Prostate gland (tissue), 2 donors: Measurements from ENCODE around the gene JMY.

Source experiments
- CTCF ChIP-seq, 4 experiments: fragments of 200-600 bp in 2 of 4; fragments of 450-650 bp in 2 of 4; sonication (generic) in 2 of 4; IDR thresholded peaks; 1 replicate in 3 of 4; 2 replicates in 1 of 4; pipeline ENCODE4 v1.5.1; 2016 to 2019; ENCODE audit warnings: antibody characterized with exemption in 4 of 4, mild to moderate bottlenecking in 2 of 4, moderate library complexity in 2 of 4
- POLR2AphosphoS5 ChIP-seq: sonication (generic); formaldehyde crosslinking; IDR thresholded peaks from one replicate; pipeline ENCODE4 v1.6.1; 2017; ENCODE audit warnings: antibody characterized with exemption

- peak in 1 of 4 experiments; percentile 26 for TF ChIP-seq CTCF (IDR thresholded peaks at IDR 0.05)
- peak; percentile 79 for TF ChIP-seq POLR2AphosphoS5
These were observed at the start of gene JMY for GRCh38 chr5:79235634-79236361.
